ELR (cell line): ENCODE data around the gene GLIS2.

Source experiments
- DNase-seq: peaks from one replicate; pipeline ENCODE4 v3.0.0-alpha.2; 2015; ENCODE audit warnings: low read depth

The GLIS2 gene

GRCh38 chr16:4315186-4316107, at the start of gene GLIS2:
TSS of gene GLIS2 (plus strand) at chr16:4316067. CDS start at chr16:4332281, 16,214 bp downstream.
- DNase-seq = peak; percentile 76

GRCh38 chr16:4266372-4266771, 49.5 kb upstream of the GLIS2 start:
- no peak for DNase-seq

GRCh38 chr16:4270091-4270490, 45.8 kb upstream of the GLIS2 start:
- DNase-seq = no peak

- DNase-seq = no peak
Measured at GRCh38 chr16:4270595-4270994, 45.3 kb upstream of the GLIS2 start.

GRCh38 chr16:4271176-4272113, 44.4 kb upstream of the GLIS2 start:
- peak; percentile 93 for DNase-seq

GRCh38 chr16:4272114-4272956, 43.5 kb upstream of the GLIS2 start:
- peak; percentile 49 for DNase-seq

- DNase-seq = peak; percentile 57
Measured at GRCh38 chr16:4273858-4274311, 42.0 kb upstream of the GLIS2 start.

GRCh38 chr16:4275861-4276260, 40.0 kb upstream of the GLIS2 start:
- DNase-seq = no peak

- no peak for DNase-seq
Measured at GRCh38 chr16:4277987-4278513, 37.8 kb upstream of the GLIS2 start.

- no peak for DNase-seq
Measured at GRCh38 chr16:4280625-4281024, 35.2 kb upstream of the GLIS2 start.

GRCh38 chr16:4283441-4283840, 32.4 kb upstream of the GLIS2 start:
- no peak for DNase-seq

GRCh38 chr16:4283939-4284338, 31.9 kb upstream of the GLIS2 start:
- DNase-seq = peak; percentile 49

GRCh38 chr16:4285167-4285566, 30.7 kb upstream of the GLIS2 start:
- no peak for DNase-seq

GRCh38 chr16:4288148-4288921, 27.5 kb upstream of the GLIS2 start:
- DNase-seq = peak; percentile 82

GRCh38 chr16:4290236-4290830, 25.5 kb upstream of the GLIS2 start:
- DNase-seq = peak; percentile 86

- DNase-seq = no peak
Measured at GRCh38 chr16:4291699-4292098, 24.2 kb upstream of the GLIS2 start.

GRCh38 chr16:4293181-4293716, 22.6 kb upstream of the GLIS2 start:
- DNase-seq = no peak

GRCh38 chr16:4293822-4294457, 21.9 kb upstream of the GLIS2 start:
- peak; percentile 63 for DNase-seq

GRCh38 chr16:4295581-4295980, 20.3 kb upstream of the GLIS2 start:
- no peak for DNase-seq
